Midbrain (tissue), 1 donor: ENCODE data around the gene MRPS22.

Experiments
- DNase-seq: peaks from one replicate; lab custom pipeline; 2025; lab: John Stamatoyannopoulos, UW

Gene MRPS22

DNA sequence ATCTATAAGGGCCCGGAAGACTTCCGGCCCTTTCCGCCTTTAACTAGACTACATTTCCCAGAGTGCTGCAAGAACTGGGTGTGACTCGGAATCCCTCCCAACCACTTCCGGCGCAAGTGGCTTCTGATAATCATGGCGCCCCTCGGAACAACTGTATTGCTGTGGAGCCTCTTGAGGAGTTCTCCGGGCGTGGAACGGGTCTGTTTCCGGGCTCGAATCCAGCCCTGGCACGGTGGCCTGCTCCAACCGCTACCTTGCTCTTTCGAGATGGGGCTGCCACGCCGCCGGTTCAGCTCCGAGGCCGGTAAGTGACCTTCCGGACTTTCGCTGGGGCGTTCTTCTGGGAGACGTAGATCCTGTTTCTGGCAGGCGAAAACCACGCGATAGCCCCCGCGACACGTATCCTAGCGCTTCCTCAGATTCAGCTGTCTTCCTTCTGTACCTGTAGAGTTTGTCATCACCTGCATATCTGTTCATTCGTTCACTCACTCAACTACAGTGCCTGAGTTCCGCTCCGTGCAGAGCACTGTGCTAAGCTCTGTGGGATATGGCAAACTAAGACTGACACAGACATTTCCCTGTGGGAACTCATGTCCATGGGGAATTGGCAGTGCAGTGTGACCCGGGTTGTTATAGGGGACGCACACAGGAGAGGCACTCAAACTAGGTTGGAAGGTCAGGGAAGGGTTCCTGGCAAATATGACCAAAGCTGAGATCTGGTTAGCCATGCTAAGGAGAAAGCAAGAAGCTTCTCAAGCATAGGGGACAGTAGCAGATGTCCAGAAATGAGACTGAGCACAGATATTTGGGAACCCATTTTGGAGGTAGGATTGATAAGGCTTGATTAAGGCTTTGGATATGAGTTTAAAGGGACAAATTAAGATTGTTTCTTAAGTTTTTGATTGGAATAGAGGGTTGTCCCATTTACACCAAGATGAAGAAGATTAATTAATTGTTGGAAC is at the start of gene MRPS22:
Gene MRPS22 (plus strand): TSS at position 126 of the 962 bp plus-strand sequence. CDS start 7 bp downstream, at position 133.
- peak; percentile 88 for DNase-seq

DNA sequence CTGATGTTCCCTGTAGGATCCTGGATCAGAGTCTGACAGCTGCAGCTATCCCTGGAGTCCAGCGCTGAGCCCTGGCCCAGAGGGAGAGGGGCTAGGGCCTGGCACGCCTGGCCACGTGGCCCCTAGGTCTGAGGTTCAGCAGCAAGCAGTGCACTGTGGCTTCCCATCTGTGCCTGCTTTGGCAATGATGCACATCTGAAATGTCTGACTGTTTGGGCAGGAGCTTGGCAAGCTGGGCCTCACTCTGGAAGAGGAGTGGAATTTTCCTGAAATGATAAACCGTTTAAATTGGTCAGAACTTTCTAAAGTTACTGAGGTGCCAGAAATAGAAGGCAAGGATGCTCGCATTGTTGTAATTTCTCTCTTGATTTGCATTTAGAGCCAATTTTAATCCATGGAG is 48.8 kb upstream of the MRPS22 start:
- no peak for DNase-seq

DNA sequence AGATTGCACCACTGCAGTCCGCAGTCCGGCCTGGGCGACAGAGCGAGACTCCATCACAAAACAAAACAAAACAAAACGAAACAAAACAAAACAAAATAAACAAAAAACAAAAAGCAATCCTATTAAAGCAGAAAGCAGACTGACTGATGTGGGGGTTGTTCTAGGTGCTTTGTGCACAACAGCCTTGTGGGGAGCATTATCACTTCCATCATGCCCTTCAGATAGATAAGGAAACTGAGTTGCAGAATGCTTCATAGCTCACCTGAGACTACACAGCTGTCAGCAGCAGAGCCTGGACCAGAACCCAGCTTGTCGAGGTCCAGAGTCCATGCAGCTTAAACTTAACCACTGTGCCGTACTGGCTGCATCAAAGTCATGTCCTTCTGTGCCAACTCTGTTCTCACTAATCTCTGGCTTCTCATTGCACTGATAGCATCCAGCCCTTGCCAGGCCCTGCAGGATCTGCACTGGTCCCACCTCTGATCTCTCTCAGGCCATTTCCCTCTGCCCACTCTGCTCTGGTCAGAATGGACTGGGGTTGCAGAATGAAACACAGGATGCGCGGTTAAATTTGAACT is 47.6 kb upstream of the MRPS22 start:
- DNase-seq: no peak

DNA sequence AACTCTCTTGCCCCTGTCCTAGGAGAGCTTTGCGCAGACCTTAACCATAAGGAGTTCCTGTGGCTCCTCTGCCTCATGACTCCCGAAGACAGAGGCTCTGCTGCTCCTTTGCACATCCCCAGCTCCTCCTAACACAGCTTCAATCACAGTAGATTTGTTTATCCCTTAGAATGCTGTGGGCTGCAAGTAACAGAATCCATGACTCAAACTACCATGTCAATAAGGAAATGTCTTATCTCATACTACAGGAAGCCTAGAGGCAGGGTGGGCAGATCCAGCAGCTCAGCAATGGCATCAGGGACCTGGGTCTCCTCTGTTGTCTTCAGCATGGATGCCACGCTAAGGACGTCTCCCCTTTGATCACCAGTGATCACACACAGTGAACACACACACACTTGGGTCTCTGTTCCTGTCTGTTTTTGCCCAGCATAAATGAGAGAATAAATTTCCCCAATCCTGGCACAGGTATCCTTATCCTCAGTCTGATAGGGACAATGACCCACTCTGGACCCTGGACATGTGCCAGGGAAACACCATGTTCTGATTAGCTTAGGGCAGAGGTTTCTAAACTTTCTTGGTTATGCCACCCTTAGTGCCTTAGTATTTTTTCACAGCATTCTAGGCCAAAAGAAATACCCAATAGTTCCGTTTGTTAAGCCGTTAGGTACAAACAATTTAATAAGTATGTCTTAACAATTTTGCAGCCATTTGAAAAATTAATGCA is 46.1 kb upstream of the MRPS22 start:
- DNase-seq: no peak

DNA sequence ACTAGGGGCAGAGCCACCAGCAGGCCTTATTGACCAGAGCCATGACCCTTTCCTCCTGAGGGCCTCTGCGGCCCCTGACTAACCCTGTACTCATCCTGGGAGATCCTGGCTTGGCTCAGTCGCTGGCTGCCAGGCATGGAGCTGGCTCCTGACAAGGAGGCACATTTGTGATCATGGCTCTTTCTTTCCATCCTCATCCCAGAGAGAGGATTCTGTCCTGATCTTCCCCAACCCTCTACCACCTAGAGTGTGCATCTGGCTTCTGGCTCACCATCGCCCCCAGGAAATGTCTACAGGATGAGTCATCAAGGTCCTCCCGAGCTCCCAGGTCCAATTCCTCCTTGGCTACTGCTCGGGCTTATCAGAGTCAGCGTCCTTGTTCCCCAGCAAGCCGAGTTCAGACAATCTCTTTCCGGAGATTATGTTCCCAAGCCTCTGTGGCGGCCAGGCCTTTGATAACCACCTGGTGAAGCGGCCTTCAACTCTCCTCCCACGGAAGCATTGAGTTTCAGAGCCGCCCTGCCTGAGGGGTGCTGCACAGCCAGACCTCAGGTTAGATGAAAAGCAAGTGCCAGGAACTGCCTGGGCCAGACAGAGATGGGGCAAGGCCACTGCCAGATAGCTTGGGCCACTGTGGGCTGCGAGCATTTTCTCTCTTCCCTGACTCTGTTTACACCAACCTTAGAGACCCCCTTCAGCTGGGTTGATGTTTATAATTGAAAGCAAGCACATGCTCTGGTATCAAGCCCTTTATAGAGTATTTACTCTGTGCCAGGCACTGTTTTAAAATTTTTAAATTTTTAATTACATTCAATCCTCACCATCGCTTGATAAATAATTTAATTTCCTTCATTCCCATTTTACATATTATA is 44.3 kb upstream of the MRPS22 start:
- DNase-seq: no peak

DNA sequence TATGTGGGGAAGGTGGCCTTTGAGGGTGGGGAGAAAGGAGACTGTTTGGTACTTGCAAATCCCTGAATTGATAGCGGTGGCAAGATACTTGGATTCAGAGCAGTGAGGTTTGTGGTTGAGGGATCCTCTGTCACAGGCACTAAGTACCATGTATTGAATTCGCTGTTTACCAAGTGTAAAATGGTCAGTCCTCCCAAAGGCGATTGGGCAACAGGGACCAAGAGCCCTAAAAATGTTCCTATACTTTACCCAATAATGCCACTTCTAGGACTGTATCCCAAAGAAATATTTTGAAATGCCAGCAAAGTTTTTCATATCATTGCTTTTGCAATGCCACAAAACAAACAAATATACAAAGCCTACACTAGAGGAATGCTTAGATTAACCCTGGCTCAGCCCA is 43.4 kb upstream of the MRPS22 start:
- no peak for DNase-seq

DNA sequence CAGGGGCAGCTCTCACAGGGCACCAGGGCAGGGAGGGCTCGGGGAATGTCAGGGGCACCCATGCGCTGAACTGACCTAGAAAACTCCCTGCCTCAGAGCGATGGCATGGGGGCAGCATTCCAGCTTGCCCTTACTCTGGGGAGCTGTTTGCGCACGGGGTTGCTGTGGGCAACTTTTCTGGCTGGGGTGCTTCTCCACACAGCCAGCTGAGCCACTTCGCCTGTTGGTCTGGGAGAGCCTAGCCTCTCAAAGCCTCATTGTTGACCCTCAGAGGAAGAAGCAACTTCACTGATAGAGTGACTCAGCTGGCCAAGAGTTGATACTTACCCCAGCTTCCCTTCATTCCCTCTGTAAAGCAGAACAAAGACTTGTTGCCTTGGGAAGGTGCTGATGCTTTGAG is 42.6 kb upstream of the MRPS22 start:
- DNase-seq: no peak

DNA sequence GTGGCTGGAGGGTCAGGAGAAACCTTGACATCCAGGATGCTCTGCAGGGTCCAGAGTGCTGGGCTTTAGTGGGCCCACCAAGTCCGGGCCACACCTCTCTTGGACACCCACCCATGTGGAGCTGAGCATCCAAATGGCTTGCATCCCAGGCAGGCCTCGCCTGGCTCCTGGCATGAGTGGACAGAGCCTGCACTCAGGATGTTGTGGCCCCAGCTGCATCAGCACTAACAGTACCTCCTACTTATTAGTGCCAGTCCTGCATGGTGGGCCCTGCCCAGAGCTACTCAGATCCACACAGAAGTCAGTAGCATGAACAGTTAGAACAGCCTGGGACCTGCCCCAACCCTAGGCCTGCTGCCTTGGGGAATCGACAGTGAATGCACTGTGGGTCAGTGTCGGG is 42.2 kb upstream of the MRPS22 start:
- DNase-seq: no peak

DNA sequence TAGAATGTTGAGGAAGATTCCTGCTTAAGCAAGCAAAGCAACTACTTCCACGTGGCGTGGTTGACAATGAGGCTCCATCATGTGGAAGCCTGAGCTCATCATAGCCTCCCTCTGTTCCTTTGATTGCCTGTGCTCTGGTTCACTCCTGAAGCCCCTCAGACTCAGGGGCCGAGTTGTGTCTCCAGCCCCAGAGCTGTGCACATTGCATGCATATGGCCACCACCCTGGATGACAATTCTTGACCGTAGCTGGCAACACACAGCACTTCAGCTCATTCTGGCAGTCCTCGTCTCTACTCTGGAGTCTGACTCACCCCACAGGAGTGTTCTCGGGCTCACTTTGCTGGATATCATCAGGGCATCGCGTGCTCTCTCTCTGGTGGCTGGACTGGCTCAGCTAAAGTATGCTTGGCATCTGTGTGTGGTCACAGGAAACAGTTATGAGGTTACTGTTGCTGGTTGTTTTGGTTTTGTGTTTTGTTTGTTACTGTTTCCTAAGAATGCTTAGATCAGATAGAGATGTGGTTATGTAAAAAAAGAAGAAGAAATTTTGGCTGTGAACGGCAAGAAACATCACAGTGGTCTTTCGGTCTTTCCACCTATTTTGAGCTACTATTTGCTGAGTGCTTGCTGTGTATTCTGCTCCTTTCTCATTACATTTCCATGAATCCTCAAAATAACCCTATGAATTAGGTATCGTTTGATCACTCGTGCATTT is 41.6 kb upstream of the MRPS22 start:
- DNase-seq: no peak

DNA sequence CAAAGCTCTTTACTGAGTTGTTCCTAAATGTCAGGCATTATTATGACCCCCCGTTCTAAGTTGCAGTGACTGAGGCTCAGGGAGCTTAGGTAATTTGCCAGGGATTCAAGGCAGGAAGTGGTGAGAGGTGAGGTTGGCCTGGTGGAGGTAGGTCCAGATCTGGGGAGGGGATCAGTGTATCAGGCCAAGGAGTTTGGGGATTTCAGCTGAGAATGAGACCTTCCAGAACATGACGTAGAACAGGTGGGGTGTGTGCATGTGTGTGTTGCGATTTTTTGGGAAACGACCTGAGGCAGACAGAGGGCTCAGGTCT is 41.1 kb upstream of the MRPS22 start:
- DNase-seq: no peak

DNA sequence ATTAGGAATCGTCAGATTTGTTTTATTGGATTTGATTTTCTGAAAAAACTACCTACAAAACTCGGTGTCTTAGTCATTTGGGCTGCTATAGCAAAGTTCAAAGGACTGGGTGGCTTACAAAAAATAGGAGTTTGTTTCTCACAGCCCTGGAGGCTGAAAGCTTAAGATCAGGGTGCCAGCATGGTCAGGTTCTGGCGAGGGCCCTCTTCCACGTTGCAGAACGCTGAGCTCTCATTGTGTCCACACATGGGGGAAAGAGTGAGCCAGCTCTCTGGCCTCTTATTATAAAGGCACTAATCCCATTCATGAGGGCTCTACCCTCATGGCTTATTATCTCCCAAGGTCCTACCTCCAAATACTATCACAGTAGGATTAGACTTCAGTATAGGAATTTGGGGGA is 40.6 kb upstream of the MRPS22 start:
- no peak for DNase-seq

DNA sequence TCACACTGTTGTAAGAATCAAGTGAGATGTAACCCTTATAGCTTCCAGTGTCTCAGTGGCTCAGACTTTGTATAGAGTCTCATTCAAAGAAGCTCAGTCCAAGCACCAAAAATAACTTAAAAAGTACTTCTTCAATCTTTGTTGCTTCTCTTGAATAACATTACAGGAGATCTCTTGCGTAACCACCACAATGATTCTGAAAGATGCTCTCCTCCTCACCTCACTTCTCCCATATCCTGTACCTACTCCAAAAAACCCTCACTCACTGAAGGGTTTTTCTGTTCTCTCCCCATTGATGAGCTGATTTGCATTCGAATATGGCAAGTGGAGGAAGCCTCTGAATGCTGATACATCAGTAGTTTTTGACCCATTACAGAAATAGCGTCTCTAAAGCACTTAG is 39.4 kb upstream of the MRPS22 start:
- no peak for DNase-seq

DNA sequence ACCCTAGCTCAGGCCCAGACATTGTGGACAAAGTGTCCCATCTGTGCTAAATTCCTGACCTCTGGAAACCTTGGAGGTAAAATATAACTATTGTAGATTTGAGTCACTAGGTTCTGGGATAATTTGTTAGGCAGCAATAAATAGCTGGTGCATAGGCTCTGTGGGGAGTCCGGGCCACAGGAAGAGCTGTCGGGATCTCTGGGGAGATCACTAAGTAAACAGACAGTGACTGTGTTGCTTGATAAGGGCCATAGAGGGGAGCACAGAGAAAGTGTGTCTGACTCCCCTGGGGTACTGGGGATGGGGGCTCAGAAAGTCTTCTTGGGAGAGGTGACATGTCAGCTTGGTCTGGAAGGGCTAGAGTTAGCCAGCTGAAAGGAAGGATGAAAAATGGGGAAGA is 37.7 kb upstream of the MRPS22 start:
- DNase-seq: no peak

DNA sequence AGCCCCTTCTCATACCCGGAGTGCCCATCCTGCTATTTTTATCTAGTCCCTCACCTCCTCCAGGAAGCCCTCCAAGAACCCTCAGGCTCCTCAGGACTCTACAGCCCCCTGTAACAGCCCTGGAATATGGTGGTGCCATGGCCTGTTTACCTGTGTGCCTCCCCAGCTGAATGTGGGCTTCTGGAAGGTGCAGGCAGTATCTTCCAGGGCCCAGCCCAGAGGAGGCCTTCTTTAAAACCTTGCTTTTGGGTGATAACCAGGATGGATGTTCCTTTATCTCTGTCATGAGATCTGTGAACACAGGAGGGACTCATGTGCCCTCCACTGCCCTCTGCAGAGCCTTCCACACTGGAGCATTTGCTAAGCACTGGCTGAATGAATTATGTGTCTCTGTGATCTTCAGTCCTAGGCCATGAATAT is 36.7 kb upstream of the MRPS22 start:
- no peak for DNase-seq

DNA sequence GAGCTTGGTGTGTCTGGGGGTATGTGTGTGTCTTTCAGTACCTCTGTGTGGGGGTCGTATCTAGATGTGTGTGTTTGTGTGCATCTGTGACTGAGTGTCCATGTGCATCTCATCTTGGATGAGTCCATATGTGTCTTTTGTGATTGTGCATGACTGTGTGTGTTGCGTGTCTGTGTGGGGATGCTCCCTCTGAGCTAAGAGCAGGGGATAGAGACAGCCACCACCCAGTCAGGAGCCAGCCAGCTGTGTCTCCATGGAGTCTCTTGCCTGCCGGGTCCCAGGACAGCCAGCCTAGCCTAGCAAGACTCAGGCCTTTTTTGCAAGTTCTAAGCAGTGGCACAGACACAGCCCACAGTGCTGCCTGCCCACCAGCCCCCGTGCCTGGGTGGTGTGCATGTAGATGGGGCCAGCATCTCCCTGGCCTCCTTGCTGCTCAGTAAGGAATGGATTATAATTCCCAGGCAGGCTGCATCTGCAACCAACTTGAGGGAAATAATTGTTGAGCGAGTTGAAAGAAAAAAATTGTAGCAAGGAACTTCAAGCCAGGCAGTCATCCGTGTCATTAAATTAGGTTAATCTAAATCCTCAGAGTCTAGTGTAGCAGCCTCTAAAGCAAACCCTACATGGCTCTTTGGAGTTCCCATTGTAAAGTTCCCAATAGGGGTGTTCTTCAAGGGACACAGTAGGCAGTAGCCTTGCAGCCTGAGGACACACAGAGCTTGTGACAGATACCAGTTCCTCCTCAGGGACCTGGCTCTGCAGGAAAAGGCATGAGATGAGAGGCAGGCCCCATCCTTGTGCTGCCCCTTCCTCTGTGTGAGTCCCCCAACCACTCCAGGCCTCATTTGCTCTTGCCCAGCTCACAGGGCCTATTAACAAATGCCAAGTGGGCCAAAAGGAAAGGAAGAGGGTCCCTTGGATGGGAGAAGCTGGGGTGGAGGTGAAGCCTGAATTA is 35.9 kb upstream of the MRPS22 start:
- DNase-seq: no peak

DNA sequence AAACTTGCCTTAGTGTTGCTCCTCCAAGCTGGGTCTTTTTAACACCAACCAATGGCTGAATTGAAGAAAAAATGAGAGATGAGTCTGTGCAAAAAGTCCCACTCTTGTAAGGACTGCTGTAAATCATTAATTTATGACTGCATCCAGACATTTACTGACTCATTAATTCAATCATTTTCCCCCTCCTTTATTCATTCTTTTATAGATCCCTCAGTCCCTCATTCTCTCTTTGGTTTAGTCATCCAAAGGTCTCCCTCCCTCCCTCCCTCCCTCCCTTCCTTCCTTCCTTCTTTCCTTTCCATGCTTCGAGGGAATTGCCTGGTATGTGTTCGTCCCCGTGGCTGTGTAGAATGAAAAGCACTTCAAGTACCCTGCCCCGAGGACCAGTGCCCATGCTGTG is 35.3 kb upstream of the MRPS22 start:
- no peak for DNase-seq

DNA sequence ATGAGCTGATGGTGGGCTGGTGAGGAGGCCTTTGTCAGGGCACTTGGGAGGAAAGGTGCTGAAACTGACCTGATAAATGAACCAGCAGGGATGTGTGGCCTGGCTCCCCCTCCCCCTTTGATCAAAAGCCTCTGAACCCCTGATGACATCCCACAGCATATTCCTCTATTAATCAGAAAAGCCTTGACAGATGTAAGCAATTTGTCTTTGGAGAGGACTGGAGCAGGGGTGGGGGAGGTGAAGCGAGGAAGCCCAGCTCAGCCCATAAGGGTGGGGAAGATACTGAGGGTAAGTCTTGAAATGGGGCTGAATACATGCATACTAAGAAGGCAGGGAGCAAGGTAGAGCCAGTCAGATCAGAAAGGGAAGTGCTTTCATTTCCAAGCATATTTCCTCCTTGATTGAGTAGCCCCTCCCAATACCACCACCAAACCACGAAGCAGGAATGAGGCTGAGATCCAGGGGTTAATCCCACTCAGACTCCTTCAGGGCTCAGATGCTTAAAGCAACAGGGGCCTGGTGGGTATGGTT is 34.7 kb upstream of the MRPS22 start:
- DNase-seq: no peak

DNA sequence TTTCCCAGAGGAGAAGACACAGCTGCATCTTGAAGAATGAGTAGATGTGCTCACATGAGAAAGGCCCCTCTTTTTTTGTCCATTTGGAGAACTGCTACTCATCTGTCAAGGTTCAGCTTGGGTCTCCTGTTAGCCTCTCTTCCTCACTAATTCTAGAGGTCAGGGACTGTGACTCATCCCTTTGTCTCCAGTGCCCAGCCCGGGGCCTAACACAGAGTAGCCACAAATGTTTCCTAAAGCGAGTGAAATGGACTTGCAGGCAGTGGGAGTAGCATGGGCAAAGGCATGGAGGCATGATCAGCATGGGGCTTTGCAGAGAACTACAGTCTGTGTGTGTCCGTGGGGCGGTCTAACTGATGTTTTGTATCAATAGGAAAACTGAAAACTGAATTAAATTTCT is 33.9 kb upstream of the MRPS22 start:
- no peak for DNase-seq

DNA sequence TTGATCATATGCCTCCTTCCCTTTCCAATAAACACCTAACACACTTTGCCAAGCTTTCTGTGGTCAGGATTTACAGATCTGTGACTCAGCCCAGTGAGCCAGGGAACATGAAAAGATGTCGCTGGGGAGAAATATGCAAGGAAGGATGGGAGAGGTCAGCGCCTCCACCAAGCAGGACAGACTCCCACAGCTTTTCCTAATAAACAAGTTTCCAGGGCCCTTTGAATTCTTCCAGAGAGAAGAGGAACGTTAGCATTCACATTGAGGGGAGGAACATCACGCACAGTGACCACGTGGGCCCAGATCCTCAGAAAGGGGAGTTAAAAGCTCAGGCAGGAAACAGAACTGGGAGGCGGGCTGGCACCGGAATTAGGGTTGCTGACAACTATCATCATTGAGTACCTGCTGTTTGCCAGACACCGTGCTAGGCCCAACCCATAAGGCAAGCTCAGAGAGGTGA is 33.3 kb upstream of the MRPS22 start:
- DNase-seq: no peak

DNA sequence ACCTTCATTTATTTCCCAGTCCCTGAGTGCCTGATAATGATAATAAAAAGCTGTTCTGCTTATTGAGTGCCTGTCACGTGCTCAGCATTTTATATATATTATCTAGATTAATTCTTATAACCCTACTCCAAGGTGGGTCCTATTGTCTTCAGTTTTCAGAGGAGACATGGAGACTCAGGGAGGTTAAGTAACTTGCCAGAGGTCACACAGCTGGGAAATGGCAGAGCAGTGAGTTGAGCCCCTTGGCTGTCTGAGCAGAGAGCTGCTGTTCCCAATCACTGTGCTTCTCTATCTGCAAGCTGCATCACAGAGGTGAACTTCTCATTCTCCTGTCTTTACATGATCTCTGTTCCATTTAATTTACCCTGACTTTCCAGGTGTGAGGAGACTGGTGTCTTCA is 32.3 kb upstream of the MRPS22 start:
- DNase-seq: no peak
